ENCODE results near the gene KRT8.
"Not testable (repeated sequence)": the region's sequence is repeated elsewhere in the genome, so short reads cannot be mapped to it uniquely, and the experiment has no call there.

Gene KRT8

DNA sequence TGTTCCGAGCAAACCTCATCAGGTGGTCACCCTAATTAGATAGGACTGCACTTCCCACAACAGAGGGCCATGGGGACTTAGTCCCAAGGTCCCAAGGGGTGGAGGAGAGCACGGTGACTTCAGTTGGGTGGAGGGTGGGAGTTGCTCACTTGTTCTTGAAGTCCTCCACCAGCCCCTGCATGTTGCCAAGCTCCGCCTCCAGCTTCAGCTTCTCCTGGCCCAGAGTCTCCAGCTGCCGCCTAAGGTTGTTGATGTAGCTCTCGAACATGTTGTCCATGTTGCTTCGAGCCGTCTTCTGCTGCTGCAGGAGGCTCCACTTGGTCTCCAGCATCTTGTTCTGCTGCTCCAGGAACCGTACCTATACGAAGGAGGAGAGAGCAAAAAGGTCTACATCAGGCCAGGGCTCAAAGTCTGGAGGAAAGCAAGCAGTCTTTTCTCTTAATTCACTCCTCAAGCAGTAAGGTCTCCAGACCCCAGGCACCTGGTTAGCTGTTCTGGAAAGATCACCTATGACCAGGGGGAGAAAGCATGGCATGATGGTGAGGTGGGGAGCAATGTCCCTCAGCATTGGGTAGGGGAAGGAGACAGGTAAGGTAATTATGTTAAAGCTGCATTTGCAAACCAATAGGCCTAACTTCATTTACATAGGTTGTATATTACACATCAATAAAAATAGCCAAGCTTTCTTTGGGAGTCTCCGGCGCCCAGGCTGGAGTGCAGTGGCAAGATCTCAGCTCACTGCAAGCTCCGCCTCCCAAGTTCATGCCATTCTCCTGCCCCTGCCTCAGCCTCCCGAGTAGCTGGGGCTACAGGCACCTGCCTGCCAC is 2.9 kb downstream of the KRT8 start:
- no peak for DNase-seq (ENCODE audit: low spot score)

DNA sequence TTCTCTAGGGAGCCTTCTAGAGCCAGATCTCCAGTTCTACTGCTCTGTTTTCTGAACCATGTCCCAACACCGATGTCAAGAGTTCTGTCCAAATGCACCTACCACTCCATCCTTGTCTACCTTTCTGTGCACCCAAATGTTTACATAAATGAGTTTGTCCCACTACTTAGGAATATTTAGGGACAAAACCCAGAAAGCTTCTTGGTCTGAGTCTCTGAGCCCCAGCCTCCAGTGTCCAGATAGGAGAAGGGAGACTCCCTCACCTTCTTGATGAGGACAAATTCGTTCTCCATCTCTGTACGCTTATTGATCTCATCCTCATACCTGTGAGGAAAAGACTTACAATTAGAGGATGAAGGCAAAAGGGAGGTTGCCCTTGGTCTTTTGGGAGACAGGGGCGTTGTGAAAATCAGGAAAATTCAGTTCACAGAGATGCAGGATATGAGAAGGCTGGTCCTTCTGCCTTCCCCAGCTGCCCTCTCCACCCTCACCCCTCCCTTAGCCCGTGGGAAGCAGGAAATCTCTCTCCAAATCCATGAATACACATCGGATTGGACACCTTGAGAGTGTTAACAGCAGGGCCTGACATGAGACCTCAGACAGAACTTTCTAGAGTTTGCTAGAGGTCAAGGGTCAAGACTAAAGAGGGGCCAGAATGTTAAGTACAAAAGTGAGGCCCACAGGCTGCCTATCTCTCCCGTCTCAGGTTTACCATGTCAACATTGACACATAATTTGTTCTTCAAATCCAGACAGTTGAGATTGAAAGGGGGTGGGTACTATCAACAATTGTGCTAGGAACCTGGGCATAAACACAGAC is 3.8 kb downstream of the KRT8 start:
- DNase-seq (ENCODE audit: low spot score), result no peak

DNA sequence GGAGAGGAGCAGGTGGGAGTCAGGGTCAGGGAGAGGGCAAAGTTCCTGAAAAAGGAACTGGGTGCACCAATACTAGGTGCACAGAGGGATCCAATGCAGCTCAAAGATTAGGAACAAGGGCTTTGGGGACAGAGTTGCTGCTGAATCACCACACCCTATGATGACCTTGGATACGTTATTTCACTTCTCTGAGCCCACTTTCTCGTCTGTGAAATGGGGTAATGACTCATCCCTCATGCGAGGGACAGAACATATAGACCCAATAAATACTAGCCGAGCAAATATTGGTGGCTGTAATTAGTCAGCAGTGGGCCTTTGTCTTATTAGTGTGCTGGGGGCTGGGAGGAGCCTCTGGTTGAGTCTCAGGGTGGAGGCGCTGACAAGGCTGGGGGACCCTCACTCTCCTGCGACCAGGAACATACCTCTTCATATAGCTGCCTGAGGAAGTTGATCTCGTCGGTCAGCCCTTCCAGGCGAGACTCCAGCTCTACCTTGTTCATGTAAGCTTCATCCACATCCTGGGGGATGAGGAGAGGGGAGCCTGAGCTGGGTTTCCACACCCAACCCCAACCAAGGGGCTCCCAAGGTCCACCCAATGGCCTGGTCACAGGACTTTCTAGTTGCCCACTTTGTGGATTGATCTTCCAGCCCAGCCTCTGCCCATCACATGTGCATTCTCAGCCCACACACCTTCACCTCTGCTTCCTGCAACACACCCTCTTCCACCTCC is 4.5 kb downstream of the KRT8 start:
- DNase-seq (ENCODE audit: low spot score), result no peak

DNA sequence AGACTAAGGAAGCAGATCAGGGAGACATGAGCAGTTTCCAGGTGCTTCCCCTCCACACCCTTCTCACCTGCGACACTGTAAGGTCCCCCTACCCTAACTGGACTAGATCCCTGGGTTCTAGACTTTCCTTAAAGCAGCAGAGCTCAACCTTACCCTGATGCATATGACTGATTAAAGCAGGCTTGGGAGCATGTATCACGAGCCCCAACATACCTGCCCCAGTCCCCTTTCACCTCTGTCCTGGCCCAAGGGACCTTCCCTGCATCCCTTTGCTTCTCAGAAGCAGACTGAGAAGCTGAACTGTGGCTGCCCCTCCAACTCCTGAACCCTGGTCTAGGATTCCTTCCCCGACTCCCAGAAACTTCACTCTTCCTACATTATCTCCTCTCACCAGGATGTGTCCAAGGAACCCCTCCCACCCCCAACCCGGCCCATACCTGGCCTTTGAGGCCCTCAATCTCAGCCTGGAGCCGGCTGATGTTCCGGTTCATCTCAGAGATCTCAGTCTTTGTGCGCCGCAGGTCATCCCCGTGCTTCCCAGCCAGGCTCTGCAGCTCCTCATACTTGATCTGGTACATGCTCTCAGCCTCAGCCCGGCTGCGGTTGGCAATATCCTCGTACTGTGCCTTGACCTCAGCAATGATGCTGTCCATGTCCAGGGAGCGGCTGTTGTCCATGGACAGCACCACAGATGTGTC is 5.4 kb downstream of the KRT8 start:
- no peak for DNase-seq (ENCODE audit: low spot score)

DNA sequence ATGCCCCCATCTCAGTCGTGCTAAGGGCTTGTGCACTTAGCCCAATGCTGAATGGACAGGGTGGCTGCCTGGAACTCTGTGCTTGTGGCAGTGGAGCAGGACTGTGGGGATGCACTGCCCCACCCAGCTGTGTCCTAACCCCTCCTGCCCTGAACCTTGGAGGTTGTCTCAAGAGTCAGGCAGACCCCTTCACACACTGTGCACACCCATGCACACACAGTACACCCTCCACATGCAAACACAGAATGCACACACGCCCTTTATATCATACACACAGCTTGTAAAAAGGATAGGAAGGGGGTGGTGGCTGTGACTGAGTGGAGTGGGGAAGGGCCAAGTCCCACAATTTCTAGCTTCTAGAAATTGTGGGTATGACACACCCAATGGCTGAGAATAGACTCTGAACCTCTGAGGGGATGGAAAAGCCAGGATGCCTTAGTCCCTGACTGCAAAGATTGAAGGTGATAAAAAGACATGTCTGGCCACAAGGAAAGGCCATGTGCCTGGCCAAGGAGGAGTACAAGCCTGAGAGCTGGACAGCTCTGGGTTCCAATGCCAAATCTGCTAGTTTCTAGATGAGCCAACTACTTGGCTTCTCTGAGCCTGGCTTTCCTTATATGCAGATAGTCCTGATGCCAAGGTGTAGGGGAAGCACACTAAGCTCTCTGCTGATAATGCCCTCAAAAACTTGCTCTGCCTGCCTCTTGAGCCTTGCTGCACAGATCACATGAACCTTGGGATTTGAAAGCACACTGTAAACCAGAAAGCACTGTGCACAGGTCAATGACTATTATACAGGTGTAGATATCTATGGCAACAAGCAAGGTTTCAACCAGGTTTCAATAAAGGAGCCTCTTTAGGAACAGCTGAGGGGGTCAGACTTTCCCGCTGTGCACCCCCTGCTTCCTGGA is 8.4 kb downstream of the KRT8 start:
- no peak for DNase-seq (ENCODE audit: low spot score)

DNA sequence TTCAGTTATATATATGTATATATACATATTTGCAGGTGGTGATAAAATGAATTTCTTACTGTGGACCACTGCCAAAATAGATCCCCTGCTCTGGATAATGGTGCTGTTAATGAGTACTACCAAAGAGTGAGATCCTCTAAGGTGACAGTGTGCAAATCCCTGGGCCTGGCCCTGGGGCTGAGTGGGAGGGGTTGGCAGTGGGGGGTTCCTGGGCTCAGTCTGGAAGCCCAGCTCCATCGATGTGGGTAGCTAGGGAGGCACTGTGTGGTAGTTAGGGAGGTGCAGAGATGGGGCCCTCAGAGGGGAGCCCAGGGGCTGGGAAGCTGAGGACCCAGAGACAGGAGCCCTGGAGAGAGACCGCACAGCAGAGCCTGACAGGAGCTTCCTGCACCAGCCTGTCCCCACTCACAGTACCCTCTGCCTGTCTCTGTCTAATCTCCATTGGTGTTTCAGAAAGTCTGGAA is 9.1 kb downstream of the KRT8 start:
- no peak for DNase-seq (ENCODE audit: low spot score)

DNA sequence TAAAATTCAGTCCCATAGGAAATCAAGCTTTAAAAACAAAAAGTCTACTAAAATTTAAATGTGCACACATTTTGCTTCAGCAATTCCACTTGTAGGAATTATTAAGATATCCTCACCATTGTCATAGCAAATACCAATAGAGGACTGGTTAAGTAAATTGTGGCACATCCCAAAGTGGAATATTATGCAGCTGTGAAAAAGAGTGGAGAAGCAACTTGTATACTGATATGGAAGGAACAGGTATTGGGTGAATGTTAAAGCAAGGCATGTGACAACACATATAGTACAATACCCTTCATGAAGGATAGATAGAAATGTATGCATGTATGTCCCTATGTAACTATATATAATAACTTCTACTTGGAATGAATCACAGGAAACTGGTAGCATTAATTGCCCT is 11.9 kb downstream of the KRT8 start:
- DNase-seq (ENCODE audit: low spot score), result no peak

DNA sequence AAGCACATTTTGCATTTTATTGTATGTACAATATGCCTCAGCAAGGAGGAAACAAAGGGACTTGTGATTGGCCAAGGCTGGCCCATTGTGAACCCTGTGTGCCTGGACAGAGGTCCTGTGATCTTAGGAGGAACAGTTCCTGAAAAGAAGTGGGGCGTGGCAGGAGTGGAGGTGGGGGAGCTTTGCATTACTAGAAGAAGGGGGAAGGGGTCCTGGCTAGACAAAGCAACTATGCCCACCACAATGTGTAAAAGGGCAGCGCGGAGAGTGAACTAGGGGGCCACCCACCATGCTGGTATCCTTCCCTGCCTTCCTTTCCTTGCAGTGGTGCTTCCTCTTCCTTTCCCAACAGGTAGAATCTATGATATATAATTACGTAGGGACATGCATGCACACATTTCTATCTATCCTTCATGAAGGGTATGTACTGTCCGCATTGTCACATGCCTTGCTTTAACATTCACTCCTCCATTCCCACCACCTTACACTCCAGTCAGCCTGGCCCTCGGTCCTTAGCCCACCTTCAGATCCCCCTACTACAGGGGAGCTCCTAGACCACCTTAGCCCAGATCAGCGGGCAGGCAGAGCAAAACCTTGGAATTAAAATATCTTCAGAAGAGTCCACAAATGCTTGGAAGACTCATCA is 12.5 kb downstream of the KRT8 start:
- no peak for DNase-seq (ENCODE audit: low spot score)

DNA sequence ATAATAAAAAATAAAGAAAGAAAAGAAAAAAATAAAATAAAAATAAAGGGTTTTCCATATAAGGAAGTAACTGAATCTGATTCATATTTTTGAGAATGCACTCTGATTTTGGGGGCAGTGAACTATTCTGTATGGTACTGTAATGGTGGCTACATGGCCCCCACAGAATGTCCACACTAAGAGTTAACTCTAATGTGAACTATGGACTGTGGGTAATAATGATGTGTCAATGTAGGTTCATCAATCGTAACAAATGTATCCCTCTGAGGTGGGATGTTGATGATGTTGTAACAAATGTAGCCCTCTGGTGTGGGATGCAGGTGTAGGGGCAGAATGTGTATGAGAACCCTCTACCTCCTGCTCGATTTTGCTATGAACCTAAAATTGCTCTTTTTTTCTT is 13.8 kb downstream of the KRT8 start:
- DNase-seq (ENCODE audit: low spot score), result no peak

DNA sequence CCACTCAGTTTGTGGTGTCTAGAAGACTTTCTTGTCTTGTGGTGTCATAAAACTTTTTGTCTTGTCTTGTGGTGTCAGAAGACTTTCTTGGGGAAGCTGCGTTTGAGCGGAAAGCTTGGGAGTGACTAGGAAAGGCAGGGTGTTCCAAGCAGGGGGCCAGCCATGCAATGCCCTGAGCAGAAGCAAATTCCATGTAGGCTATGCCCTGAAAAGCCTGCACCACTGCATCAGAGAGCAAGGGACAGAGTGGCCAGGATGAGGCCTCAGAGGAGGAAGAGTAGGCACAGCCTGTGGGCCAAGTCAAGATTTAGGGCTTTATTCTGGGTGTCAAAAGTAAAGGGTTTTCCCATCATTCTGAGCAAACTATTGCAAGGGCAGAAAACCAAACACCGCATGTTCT is 14.5 kb downstream of the KRT8 start:
- no peak for DNase-seq (ENCODE audit: low spot score)

DNA sequence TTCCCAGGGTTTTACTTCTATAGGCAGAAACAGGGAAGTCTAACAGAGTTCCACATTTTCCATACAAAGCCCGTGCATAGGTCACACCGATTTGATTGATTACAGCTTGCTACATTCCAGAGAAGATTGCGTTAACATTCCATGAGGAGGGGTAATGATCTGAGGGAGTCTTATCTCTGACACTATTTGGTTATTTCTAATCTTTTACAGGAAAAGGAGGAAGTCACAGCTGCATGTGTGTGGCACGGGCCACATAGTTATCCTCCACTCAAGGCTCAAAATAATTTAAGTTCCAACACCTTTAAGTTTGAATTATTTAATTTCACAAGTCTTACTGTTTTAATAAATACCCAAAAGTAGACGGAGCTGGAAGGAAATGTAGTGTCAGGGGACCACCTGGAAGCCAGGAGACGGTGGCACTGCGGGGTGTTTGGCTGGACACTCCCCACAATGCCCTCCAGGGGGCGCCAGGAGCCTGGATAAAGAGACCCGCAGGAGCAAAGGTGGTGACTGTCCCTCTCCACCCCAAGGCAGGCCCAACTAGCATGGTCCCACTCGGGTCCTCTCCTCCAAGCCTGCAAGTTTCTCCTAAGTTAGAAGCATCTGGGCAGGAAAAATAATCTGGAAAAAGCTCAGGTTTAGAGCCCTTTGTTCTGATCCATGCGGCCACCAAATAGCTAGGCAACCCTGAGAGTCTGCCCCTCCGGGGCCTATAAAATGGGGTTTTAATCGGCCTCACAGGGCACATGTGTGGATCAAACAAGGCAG is 20.2 kb downstream of the KRT8 start:
- peak; percentile 85 for DNase-seq (ENCODE audit: low spot score)

DNA sequence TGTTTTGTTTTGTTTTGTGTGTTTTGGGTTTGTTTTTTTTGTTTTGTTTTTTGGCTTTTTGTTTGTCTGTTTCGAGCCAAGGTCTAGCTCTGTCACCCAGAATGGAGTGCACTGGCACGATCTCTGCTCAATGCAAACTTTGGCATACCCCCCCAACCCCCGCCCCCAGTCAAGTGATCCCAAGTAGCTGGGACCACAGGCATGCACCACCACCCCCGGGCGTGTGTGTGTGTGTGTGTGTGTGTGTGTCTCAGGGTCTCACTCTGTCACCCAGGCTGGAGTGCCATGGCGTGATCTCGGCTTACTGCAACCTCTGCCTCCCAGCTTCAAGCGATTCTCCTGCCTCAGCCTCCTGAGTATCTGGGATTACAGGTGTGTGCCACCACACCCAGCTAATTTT is 24.4 kb downstream of the KRT8 start:
- DNase-seq (ENCODE audit: low spot score), result not testable (repeated sequence)

DNA sequence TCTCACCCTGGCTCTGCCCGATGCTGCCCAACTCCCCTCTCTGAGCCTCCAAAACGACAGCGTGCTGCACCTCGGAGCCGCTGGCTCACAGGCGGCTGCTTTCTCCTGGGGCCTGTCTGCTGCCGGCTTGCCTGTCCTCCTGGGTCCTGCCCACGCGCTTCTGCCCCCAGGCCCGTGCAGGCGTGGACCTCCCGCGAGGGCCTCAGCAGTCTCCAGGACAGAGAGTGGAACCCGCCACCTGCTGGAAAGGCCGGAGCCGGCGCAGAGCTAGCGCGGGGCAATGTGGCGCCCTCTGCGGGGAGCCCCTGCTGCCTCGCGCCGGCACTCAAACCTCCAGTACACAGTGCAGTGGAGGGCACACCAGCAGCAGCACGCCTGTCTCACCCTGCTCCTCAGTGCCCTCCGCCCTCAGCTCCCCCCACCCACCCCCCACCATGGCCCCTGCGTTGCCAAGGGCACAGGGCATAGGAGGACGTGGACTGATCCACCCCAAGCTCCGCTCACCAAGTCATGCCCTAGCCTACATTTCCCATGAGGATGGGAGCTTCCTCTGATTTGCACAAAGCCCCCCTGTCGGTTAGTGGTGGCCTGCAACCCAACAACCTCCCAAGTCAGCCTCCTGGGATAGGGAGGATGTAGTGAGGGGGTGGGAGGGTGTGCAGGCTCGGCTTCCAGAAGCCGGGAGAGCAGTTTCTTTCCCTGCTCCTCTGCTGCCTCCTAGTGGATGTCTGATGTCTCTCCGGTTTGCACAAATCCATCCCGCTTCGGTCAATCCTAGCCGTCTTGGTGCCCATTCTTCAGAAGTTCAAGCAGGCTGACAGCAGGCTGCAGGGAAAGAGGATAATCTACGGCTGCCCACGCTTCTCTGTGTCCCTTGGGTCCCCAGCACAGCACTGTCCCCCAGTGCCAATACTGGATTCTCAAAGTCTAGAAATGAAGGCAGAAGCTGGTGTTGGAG is 25.2 kb downstream of the KRT8 start:
- peak; percentile 93 for DNase-seq (ENCODE audit: low spot score)

DNA sequence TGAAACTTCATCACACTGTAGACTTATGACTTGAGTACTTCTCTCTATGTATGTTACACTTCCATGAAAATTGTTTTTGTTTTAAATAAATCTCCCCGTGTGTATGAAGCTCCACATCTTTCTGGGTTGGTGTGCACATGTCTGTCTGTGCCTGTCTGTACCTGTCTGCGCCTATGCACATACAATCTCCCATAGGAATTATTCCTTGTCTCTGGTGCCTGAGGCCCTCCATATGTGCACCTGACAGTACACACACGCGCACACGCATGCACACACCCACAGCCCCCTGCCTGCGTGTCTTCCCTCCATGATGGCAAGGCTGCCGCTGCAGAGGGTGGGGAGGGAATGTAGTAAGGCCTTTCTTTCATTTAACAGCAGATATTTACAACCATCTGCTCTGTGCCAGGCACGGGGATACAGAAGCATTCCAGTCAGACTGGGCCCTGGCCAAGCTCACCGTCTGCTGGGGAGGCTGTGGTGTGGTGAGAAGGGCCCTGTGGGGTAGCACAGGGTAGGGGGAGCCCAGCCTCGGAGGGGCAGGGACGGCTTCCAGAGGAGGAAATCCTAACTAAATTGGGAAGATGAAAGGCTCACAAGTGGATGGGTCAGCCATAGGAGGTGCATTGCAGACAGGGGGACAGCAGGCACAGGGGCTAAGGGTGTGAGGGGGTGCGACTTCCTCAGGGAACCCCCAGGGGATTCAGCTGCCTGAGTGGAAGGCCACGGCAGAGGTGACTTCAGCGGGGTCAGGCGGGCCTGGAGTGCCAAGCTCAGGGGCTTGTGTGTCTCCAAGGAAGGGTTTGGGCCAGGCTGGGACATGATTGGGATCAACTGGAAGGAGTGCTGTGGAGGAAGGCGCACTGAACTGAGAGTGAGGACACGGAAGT is 26.1 kb downstream of the KRT8 start:
- no peak for DNase-seq (ENCODE audit: low spot score)

DNA sequence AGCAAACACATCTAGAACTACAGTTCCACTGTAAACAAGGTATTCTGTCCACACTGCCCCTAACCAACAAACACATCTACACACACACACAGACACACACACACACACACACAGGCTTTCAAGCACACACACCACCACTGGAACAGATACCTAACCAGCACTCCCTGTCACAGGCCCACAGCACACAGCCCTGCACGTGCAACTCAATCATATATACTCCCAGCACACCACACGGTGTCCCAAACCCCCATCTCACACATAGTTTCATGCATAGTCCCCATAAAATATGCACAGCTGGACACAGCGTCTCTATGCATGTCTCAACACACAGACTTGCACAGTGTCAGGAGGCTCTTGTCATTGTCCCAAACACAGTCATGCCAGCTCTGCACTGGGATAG is 27.6 kb downstream of the KRT8 start:
- no peak for DNase-seq (ENCODE audit: low spot score)

DNA sequence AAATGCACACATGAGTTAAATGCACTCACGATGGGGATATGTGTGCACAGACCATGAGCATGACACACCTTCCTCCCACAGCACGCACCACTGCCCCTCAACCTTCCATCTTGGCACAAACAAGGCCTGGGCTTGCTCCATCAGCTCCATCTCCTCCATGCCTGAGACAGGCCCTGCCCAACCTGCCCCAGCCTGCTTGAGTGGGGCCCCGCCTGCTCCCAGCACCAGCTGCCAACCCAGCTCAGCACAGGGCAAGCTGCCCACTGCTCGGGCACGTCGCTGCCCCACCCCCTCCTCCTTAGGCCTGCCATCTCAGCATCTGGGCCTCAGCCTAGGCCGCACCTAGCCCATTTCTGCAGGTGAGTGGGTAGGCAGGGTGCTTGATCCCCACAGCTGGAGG is 28.5 kb downstream of the KRT8 start:
- DNase-seq (ENCODE audit: low spot score), result no peak

Measured in hepatic stellate cell (primary cell).